SH-SY5Y (cell line): ENCODE results near the gene TSR3.

Experiments
- GATA2 ChIP-seq: IDR thresholded peaks from 2 replicates; pipeline ENCODE4 v1.6.1; 2011; ENCODE audit warnings: mild to moderate bottlenecking, low read depth, low read length
- GATA3 ChIP-seq: IDR thresholded peaks from 2 replicates; pipeline ENCODE4 v1.6.1; 2011; ENCODE audit warnings: low read depth, mild to moderate bottlenecking, low read length, moderate library complexity

The TSR3 gene

GRCh38 chr16:1367486-1368174 is 16.0 kb upstream of the TSR3 start:
- TF ChIP-seq GATA2 (no peak), GATA3 (no peak)

DNA sequence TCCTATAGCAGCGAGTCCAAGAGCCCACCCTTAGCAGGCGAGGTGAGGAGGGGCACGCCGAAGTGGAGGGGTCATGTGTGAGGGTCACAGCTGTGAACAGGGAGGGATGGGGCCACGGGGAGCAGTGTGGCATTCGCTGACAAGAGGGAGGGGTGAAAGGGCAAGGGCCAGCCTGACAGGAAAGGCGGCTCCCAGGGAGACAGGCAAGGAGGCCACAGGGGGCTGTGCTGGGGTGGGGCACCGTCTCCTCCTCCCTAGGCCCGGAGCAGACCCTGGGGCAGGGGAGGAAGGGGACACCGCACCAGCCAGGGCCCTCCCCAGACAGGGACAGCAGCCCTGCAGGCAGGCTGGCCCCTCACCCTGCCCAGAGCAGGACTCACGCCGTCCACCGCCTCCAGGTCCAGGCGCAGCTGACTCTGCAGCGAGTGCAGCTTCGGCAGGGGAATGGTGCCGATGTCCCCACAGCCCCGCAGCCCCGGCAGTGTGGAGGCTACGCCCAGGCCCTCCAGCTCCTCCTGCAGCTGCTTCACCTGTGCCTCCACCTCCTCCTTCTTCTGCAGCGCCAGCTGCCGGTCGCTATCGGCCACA is 15.1 kb upstream of the TSR3 start:
- TF ChIP-seq GATA3 (no peak), GATA2 (no peak)

DNA sequence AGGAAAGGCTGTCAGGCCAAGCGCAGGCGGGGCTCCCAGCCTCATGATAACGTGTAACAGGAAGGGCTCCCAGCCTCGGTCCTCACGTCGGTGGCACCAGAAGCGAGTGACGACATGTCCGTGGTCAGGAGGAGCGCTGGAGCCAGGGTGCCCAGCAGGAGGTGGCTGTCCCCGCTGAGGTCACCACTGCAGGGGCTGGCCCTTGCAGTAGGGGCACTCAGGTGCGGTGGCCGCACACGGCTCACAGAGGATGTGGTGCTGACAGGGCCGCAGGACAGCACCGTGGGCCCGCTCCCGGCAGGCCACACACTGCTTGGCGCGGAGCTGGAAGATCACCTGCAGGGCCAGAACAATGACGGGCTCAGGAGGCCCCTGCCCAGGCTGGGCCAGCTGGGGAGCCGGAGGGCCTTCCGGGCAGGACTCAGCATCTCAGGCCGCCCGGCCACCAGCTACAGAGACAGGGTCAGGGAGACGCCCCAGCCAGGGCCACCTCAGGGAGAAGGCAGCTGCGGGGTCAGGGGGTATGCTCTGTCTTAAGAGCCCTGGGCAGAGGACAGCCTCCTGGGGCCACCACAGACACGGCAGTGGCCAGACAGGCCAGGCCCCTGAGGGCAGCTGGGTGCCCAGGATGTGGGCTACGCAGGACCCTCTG is 14.5 kb upstream of the TSR3 start:
- no peak for TF ChIP-seq GATA2
- no peak for TF ChIP-seq GATA3

DNA sequence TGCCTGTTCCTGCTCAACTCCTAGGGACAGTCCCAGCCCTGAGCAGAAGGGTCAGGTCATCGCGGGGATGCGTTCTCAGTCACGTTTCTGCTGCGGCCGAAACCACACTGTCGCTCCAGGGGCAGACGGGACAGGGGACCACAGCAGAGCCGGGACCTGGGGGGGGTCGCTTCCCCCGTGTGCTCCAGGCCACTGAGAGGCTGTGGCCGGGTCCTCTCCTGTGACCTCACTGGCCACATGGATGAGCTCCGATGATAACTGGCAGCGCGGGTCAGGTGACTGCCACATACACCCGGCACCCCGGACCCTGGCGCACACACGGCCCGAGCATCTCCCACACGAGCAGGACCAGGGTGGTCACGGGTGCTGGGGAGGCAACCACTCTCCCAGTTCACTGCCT is 12.8 kb upstream of the TSR3 start:
- TF ChIP-seq GATA2: no peak
- TF ChIP-seq GATA3: no peak

GRCh38 chr16:1363501-1364041 is 11.9 kb upstream of the TSR3 start:
- TF ChIP-seq GATA2: no peak
- no peak for TF ChIP-seq GATA3

DNA sequence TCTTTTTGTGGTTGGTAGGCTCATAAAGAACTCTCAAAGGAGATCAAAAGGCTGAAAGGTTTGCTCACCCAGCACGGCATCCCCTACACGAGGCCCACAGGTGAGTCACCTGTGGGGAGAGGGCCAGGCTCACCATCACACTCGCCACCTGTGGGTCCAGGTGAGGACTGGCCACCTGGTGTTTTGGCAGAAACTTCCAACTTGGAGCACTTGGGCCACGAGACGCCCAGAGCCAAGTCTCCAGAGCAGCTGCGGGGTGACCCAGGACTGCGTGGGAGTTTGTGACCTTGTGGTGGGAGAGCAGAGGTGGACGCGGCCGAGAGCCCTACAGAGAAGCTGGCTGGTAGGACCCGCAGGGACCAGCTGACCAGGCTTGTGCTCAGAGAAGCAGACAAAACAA is 11.1 kb upstream of the TSR3 start:
- no peak for TF ChIP-seq GATA3
- no peak for TF ChIP-seq GATA2

GRCh38 chr16:1361685-1362360 is 10.1 kb upstream of the TSR3 start:
- TF ChIP-seq GATA2 (no peak), GATA3 (no peak)

DNA sequence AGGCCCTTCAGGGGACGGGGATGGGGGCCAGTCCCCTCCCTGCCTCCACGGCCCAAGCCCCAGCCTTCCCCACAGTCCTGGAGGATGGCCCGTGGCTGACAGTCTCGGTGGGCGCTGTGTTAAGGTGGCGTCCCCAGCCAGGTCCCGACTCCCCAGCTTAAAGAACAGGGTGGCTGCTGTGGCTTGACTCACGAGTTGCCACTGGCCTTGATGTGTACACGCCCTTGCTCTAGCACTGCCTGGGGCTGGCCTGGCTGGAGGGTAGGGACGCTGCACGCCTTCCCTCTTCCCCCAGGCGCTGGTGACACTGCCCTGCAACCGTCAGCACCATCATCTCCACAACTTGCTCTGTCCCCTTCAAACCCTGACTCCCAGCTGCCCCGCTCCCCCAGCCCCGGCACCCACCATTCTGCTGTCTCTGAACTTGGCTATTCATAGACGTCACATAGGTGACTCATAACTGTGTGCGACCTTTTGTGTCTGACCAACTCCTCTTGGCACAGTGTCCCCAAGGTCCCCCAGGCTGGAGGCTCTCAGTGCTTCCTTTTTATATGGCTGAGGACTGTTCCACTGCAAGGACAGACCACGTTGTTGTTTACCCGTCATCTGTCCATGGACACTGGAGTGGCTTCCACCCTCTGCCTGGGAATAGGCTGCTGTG is 6.4 kb upstream of the TSR3 start:
- TF ChIP-seq GATA3 (no peak), GATA2 (no peak)

DNA sequence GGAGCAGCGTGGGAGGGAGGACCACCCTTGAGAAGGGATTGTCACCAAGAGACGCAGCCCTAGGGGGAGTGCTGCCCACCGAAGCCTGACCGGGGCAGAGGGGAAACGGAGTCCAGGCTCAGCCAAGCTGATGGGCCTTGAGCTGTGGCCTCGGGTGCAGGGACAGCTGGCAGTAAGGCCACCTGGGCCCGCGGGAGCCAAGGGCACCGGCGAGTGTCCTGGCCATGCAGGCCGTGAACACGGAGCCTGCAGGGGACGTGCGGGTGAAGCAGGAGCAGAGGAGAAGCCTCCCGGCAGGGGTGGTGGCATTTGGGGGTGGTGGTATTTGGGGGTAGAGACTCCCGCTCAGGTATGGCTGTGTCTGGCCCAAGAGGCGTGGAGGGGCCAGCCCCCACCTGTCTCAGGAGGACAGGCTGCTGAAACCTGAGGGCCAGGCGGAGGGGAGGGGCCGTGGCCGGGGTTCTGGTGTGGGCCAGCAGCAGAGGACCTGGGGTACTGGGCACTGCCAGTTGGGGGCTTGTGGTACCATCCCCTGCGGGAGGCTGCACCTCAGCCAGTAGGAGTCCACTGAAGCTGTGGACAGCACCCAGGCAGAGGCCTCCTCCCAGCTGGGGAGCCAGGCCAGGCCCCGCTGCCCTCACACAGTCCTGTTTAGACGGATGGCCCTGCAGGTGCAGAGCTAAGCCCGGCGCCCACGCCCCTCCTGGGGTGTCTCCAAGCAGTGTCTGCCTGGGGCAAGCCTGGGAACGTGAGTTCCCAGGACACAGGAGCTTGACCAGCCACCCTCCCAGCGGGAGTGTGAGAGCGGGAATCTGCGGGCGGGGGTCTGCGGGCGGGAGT is 4.6 kb upstream of the TSR3 start:
- no peak for TF ChIP-seq GATA2
- TF ChIP-seq GATA3: no peak

DNA sequence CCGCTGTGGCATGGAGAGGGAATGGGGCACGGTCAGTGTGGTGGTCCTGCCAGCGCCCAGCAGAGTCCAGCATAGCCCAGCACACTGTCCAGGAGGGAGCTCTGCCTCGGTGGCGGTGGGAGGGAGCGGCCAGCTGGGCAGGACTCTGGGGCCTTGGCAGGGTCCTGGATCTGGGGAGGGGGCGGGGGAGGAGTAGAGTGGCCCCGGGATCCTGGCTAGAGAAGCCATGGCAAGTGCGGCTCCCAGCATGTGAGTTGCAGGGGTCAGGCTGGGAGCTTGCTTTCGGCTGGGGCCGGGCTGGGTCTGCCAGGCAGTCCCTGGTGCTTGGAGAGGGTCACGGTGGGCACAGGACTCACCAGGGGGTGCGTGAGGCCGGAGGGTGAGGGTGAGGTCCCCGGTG is 3.9 kb upstream of the TSR3 start:
- TF ChIP-seq GATA3 (no peak), GATA2 (no peak)

- TF ChIP-seq GATA2: no peak
- TF ChIP-seq GATA3: no peak
Observed at GRCh38 chr16:1354815-1355540, 3.3 kb upstream of the TSR3 start.

DNA sequence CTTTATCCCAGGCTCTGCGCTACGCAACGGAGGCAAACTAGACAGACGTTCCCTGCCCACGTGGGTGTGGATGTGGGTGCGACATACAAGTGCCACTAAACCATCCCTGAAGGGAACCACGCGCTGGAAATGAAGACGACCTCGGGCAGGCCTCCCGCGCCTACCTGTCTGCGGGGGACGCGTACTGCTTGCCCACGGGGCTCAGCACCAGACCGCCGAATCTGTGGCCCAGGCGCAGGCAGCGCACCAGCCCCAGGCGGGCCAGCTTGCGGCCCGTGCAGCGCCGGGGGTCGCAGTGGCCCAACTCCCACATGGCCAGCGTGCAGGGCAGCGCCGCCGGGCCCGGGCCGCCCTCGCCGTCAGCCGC is 480 bp downstream of the TSR3 start:
- TF ChIP-seq GATA2 (no peak), GATA3 (no peak)

DNA sequence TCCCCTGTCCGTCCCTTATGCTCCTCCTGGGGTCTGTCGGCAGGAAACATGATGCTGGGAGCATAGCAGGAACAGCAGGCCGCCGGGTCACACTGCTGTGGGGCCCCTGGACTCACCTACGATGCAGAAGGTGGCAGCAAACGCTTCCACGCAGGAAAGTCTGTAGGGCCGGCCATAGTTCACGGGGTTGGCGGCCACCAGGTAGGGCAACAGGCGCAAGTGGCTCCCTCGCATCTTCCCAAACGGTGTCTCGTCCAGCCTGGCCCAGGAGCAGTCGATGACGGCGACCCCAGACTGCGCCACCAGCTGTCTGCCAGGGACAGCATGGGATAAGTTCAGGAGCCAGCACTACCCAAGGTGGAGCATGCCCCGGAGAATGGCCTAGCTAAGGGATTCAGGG is 987 bp downstream of the TSR3 start:
- TF ChIP-seq GATA2 (no peak), GATA3 (no peak)
